ENCODE measurements around the gene CHGA. TPM values are rescaled to one million over a fixed set of nuclear protein-coding genes. Genes with fewer than 3 reads are reported as not detected.

The CHGA gene
- total and polyA plus RNA-seq, 10 of the 15 experiments (the other 5 are each of a cell fraction or from before 2014, with no cell fraction given) = 0.11 to 0.23 TPM; not detected in 8

DNA sequence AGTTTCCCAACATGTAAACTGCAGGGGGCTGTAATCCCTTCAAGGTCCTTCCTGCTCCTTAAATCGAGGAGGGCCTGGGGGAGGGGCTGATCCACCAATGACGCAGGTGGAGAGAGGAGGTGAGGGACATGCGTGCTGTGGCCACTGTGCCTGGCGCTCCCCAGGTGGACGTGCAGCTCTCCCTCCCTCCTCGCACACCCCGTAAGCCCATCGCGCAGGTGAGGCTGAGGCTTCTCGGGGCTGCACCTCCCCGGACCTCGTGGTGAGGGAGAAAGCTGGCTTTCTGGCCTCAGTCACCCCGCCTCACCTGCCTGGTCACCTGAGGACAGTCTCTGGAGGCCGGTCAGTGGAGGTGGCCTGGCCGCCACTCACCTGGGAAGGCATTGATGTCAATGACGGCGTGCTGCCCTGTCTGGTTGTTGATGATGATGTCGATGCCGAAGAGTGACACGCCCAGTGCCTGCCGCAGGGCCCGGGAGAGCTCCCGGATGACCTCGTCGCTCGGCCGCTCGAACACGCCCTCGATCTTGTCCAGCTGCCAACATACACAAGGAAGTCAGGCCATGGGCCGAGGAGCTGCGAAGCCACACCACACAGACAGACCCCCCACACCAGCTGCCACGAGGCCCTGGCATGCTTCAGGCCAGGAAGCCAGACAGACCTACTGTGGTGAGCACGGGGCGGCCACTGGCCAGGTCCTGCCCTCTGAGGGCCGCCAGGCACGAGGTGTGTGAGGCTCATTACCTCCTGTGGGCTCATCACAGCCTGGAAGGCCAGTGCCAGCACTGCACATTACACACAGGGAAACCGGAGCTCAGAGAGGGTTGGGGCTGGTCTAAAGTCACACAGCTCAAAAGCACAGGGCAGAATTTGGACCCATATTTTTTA, 23.3 kb downstream of the CHGA start:
- H3K4me2 ChIP-seq (ENCODE audit: control insufficient read depth, insufficient read depth) = no peak overlapping the region
- ChIA-PET CTCF (interaction anchor here (1.7 kb wide), 1 partner anchor 167 kb away, joined by 7 read pairs; no protein-coding TSS in a partner anchor), SMC1A (ENCODE audit: uncharacterized antibody, unreplicated experiment) (no interaction called here), RAD21 (ENCODE audit: unreplicated experiment) (no interaction called here), POLR2A (no interaction called here)
- WGBS (ENCODE audit: insufficient coverage, insufficient replicate concordance, low lambda C conversion rate, missing lambda C conversion rate) = 88% methylated on average over 30 of the region's 38 CpGs
- no peak overlapping the region for H2AFZ ChIP-seq (ENCODE audit: control insufficient read depth, low read depth, low read length)
- H4K20me1 ChIP-seq (ENCODE audit: control insufficient read depth, insufficient read depth) = no peaks in the 10 kb centered on the region
- ATAC-seq (no peak), DNase-seq (ENCODE audit: low read depth, low spot score) (no peak), FAIRE-seq (no peak)
- intact Hi-C loops (cut with micrococcal nuclease; ENCODE audit: unreplicated experiment) (no loop called here), in situ Hi-C loops (cut with MboI) (no loop called here)
- H3K9ac ChIP-seq (ENCODE audit: control insufficient read depth, insufficient read depth, low read length) = no peak overlapping the region
- no peaks in the 10 kb centered on the region for H3K27me3 ChIP-seq (replicated peaks in 1 of 2; ENCODE audit: control insufficient read depth in 2 of 2, insufficient read depth in 2 of 2, low read length in 1 of 2)
- H3K79me2 ChIP-seq (ENCODE audit: control insufficient read depth, insufficient read depth, low read length) = no peaks in the 10 kb centered on the region
- peaks cover 7 to 30% of the 10 kb centered on the region in 2 experiments; a peak in 3 of 4 replicates for H3K36me3 ChIP-seq (ENCODE audit: control insufficient read depth in 2 of 2, insufficient read depth in 2 of 2, low read length in 1 of 2)
- H3K9me3 ChIP-seq (replicated peaks; ENCODE audit: control insufficient read depth, insufficient read depth, low read length) = no peaks in the 10 kb centered on the region
- BruUV-seq (replicated peaks) = no TSS peak
- no peak overlapping the region for H3K4me3 ChIP-seq
- TF ChIP-seq RAD51 (IDR thresholded peaks at IDR 0.05) (no peak), RFX5 (IDR thresholded peaks at IDR 0.05; ENCODE audit: low read depth, low read length) (no peak), CHD1 (IDR thresholded peaks at IDR 0.05; ENCODE audit: low read depth, low read length) (no peak), SRF (IDR thresholded peaks at IDR 0.05; ENCODE audit: low read depth in 2 of 2, low read length in 2 of 2) (no peak), CREM (IDR thresholded peaks at IDR 0.05; ENCODE audit: low read depth) (no peak), ATF7 (IDR thresholded peaks at IDR 0.05; ENCODE audit: low read depth) (no peak), PAX8 (IDR thresholded peaks at IDR 0.05) (no peak), NR2C1 (IDR thresholded peaks at IDR 0.05) (no peak), CHD2 (IDR thresholded peaks at IDR 0.05; ENCODE audit: borderline replicate concordance, low read depth, low read length) (no peak), SMARCA5 (IDR thresholded peaks at IDR 0.05) (no peak)
- TF ChIP-seq, protein P1, sequence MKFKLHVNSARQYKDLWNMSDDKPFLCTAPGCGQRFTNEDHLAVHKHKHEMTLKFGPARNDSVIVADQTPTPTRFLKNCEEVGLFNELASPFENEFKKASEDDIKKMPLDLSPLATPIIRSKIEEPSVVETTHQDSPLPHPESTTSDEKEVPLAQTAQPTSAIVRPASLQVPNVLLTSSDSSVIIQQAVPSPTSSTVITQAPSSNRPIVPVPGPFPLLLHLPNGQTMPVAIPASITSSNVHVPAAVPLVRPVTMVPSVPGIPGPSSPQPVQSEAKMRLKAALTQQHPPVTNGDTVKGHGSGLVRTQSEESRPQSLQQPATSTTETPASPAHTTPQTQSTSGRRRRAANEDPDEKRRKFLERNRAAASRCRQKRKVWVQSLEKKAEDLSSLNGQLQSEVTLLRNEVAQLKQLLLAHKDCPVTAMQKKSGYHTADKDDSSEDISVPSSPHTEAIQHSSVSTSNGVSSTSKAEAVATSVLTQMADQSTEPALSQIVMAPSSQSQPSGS (IDR thresholded peaks at IDR 0.05; ENCODE audit: low read length) = no peak
- TF ChIP-seq, protein P2, sequence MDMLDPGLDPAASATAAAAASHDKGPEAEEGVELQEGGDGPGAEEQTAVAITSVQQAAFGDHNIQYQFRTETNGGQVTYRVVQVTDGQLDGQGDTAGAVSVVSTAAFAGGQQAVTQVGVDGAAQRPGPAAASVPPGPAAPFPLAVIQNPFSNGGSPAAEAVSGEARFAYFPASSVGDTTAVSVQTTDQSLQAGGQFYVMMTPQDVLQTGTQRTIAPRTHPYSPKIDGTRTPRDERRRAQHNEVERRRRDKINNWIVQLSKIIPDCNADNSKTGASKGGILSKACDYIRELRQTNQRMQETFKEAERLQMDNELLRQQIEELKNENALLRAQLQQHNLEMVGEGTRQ (IDR thresholded peaks at IDR 0.05; ENCODE audit: borderline replicate concordance, low read depth, low read length) = no peak
- H3K27ac ChIP-seq (ENCODE audit: control insufficient read depth, insufficient read depth) = no peak overlapping the region
- H3K4me1 ChIP-seq (ENCODE audit: control insufficient read depth, insufficient read depth, low read length) = no peaks in the 10 kb centered on the region

Measured in GM12878 (cell line).